ENCODE measurements around the gene RASAL1.

Gene RASAL1, protein sequence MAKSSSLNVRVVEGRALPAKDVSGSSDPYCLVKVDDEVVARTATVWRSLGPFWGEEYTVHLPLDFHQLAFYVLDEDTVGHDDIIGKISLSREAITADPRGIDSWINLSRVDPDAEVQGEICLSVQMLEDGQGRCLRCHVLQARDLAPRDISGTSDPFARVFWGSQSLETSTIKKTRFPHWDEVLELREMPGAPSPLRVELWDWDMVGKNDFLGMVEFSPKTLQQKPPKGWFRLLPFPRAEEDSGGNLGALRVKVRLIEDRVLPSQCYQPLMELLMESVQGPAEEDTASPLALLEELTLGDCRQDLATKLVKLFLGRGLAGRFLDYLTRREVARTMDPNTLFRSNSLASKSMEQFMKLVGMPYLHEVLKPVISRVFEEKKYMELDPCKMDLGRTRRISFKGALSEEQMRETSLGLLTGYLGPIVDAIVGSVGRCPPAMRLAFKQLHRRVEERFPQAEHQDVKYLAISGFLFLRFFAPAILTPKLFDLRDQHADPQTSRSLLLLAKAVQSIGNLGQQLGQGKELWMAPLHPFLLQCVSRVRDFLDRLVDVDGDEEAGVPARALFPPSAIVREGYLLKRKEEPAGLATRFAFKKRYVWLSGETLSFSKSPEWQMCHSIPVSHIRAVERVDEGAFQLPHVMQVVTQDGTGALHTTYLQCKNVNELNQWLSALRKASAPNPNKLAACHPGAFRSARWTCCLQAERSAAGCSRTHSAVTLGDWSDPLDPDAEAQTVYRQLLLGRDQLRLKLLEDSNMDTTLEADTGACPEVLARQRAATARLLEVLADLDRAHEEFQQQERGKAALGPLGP

DNA sequence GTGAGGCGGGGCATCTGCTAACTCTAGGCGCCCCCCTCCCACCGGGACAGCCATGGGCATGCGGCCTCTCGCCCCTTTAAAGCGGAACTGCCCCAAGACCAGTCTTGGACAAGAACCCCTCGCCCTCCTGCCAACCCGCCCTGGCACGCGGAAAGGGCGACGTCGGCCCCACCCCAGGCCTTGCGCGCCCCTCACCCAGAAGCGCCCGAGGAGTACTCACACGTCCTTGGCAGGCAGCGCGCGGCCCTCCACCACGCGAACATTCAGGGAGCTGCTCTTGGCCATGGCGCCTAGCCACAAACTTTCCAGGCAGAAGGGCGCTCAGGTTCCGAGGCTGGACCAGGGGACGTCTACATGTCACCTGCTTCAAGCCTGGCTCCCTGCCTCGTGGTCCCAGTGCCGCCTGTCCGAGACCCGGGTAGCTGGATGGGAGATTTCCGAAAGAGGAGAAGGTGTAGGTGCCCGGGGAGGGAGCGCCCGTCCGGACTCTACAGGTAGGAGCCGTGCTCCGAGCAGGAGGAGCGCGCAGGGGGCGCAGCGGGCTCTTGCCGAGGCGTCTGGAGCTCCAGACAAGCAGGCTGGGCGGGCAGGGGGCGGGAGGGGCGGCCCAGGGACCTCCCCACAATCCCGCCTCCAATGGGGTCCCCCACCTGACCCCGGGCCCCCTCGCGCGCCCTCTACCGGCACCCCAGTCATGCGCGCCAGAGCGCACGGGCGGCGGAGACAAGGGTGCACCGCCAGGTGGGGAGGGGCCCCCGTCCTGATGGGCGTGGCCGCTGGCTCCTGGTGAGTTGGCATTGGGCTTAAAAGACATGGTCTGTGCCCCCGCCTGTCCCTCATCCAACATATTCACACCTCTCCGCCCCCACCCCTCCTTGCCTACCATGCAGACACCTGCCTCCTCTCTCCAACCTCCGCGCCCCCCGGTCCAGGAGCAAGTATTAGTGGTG, at the start of gene RASAL1:
TSS of gene RASAL1 (minus strand) at position 584 of the 950 bp plus-strand sequence. CDS start at position 285, 299 bp downstream.
- peak; percentile 57 for DNase-seq (ENCODE audit: low read depth, low spot score)

DNA sequence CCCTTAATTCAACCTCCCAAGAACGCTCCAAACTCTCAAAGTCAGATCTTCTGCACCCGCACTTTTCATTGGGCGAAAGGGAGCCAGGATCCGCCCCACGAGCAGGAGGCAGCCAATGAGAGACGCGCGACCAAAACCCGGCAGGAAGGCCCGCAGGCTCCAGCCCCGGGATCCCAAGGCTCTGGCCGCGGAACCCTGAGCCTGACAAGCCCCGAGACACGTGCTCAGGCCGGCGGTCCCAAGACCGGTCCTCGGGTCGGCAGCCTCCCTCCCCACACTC, 49.3 kb upstream of the RASAL1 start:
- DNase-seq (ENCODE audit: low read depth, low spot score) = peak; percentile 68

DNA sequence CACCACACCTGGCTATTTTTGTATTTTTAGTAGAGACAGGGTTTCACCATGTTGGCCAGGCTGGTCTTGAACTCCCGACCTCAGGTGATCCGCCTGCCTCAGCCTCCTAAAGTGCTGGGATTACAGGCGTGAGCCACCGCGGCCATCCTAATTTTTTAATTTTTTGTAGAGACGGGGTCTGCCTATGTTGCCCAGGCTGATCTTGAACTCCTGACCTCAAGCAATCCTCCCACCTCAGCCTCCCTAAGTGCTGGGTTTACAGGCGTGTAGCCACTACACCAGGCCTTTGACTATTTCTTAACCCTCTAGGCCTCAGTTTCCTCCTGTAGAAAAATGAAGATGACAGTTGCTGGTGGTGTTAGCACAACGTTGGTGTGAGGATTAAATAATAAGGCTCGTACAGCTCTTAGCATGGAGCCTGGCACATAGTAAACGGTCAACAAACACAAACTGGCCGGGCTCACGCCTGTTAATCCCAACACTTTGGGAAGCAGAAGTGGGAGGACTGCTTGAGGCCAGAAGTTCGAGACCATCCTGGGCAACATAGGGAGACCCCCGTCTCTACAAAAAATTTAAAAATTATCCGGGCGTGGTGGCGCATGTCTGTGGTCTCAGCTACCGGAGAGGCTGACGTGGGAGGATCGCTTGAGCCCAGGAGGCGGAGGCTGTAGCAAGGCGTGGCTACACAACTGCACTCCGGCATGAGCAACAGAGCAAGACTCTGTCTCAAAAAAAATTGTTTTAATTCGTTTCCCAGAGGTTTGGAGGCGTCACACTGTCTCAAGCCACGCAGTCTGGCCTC, 48.7 kb upstream of the RASAL1 start:
- DNase-seq (ENCODE audit: low read depth, low spot score) = no peak

DNA sequence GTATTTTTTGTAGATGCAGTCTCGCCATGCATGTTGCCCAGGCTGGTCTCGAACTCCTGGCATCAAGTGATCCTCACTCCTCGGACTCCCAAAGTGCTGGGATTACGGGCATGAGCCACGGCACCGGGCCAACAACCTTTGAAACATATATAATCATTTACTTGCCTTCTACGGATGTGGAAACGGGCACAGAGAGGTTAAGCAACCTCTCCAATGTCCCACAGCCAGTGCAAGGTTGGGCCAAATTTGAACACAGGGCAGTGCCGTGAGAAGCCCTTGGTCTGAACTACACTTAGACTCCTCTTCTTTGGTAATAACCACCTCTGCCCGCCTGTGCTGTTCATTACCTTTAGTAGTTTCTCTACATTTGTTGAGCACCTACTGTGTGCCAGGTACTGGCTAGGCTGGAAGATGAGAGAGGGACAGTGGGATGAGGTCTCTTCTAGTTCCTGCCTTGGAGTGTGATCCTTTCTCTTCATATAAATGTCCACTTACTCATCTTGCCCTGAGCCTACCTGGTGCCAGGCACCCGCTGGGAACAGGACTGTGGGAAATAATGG, 47.5 kb upstream of the RASAL1 start:
- no peak for DNase-seq (ENCODE audit: low read depth, low spot score)

DNA sequence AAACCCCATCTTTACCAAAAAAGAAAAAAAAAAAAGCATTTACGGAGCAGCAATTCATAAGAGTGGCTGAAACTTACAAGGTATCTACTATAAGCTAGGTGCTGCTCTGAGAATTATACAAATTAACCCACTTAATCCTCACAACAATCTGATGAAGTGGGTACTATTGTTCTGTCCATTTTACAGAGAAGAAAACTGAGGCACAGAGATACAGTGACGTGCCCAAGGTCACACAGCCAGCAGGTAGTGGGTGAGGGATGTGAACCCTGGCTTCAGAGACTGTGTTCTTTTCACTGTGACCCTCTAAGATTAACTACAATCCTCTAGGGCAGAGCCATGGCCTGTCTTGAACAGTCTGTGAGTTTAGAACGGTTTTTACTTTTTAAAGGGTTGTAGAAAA, 46.4 kb upstream of the RASAL1 start:
- no peak for DNase-seq (ENCODE audit: low read depth, low spot score)

DNA sequence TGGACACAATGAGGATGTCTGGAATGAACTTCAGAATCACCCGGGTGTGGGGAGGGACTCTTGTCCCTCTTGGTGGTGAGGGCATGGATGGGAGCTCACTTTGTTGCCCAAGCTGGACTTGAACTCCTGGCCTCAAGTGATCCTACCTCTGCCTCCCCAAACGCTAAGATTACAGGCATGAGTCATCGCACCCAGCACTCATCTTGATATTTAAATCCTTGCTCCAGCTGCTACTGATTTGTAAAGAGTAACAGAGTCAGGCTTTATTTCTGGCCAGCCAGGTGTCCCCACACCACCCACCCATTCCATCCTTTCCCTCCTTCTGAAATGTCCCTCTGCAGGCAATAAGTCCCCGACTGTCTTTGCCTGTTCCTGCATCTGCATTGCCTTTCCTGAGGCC, 44.8 kb upstream of the RASAL1 start:
- no peak for DNase-seq (ENCODE audit: low read depth, low spot score)

DNA sequence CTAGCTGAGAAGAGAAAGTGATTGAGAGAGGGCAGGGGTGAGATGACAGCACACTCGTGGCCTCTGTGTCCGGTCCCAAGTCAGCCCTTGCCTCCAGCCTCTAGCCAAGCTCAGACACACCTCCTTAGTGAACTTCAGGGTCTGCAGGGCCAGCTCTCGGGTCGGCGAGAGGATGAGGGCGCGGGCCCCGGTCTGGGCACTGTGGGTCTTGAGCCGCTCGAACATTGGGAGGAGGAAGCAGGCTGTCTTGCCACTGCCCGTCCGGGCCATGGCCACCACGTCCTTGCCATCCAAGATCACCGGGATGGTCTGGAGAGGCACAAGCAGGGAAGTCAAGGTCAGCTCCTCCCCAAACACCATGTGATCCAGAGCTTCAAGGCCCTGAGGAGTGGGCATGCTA, 43.5 kb upstream of the RASAL1 start:
- DNase-seq (ENCODE audit: low read depth, low spot score) = no peak

DNA sequence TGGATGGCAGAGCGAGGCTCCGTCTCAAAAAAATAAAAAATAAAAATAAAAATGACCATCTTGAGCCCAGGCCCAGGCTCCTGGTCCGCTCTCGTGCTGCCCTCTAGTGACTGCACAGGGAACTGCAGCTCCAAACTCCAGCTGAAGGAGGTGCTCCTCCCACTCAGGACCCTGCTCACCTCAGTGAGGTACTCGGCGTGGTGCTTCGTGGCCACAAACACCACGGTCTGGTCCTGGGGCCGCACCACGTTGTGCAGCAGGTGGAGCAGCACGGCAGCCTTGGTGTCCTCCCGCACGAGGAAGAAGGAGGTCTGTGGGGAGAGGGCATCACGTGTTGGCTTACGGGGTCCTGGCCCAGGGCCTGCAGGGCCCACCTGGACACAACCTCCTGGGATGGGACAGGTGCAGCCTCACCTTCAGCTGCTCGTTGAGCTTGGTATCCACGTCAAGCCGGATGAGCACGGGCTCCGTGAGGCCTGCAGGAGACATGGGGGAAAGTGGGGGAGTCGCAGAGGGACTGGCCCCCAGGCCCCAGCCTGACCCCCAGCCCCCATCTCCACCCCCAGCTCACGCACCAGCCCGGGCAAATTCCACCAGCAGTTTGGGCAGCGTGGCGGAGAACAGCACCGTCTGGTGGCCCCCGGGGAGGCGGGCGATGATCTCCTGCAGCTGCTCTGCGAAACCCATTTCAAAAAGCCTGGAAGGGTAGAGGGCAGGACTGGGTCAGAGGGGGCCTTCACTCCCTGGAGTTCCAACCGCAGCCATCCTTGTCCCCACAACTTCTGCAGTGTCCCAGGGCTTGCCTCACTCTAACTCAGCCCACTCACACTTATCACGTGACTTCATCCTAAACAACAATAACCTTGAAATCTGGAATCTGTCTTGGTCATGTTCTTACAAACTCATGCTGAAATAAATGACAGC, 39.2 kb upstream of the RASAL1 start:
- DNase-seq (ENCODE audit: low read depth, low spot score) = peak; percentile 56

DNA sequence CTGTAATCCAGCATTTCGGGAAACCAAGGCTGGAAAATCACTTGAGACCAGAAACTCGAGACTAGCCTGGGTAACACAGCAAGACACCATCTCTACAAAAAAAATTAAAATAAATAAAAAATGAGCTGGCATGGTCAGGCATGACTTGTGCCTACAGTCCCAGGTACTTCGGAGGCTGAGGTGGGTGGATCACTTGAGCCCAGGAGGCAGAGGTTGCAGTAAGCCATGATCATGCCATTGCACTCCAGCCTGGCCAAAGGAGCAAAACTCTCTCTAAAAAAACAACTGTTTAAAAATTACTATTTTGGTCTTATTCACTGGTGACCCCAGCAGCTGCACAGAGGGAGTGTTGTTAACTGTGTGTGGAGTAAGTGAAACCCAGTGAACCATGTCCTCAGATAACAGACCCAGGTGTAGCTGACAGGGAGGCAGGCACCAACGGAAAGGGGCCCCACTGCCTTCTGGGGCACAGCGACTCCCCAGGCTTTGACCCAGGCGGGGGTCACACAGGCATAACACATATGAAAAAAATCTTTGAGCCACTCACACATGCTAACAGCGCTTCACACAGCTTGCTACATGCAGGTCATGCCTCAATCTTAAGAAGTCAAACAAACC, 37.6 kb upstream of the RASAL1 start:
- no peak for DNase-seq (ENCODE audit: low read depth, low spot score)

DNA sequence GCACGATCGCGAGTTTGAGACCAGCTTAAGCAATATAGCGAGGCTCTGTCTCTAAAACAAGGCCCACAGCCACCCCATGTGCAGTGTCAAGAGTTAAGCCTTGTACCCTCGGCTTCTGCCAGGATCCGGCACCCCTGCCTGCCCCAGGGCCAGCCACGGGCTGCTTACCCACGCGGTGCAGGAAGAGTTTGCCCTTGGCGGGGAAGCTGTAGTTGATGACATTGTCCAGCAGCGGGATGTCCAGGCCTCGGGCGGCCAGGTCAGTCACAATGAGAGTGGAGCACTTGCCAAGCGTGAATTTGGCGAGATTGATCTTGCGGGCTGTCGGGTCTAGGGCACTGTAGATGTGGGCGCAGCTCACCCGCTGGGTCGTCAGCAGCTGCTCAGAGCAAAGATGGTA, 36.6 kb upstream of the RASAL1 start:
- DNase-seq (ENCODE audit: low read depth, low spot score) = no peak

DNA sequence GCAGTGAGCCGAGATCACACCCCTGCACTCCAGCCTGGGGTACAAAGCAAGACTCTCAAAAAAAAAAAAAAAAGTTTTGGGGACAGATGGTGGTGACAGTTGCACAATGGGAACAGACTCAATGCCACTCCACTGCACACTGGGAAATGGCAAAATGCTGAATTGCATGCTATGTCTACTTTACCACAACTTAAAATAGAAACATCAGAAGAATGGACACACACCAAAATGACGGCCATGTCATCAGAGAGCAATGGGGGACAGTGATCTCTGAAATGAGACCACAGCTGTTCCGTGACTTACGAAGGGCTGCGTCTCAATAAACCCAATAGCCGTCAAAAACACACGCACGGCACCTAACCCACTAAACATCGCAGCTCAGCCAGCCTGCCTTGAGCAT, 36.0 kb upstream of the RASAL1 start:
- no peak for DNase-seq (ENCODE audit: low read depth, low spot score)

DNA sequence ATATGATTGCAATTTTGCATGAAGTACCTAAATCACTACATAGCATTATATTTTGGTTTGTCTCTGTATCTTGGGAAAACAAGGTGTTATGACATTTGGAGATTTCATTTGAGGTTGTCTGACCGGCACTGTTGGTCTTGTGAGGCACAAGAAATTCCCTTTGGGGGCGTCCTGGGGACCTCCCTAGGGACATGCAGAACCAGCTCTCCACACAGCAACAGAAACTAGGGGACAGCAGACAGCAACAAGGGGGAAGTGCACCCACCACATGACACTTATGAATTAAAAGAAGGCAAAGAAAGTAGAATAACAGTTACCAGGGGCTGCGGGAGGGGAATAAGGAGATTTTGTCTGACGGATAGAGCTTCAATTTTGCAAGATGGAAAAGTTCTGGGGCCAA, 35.4 kb upstream of the RASAL1 start:
- DNase-seq (ENCODE audit: low read depth, low spot score) = no peak

DNA sequence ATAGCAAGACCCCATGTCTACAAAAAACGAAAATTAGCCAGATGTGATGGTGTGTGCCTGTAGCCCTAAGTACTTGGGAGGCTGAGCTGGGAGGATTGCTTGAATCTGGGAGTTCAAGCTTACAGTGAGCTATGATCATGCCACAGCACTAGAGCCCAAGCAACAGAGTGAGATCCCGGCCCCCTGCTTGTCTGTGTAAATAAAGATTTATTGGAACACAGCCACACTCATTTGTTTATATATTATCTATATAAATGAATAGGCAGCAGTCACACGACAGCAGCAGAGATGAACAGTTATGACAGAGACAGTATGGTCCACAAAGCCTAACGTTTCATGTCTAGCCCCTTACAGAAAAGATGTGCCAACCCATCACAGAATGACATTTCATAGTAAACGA, 34.9 kb upstream of the RASAL1 start:
- no peak for DNase-seq (ENCODE audit: low read depth, low spot score)

DNA sequence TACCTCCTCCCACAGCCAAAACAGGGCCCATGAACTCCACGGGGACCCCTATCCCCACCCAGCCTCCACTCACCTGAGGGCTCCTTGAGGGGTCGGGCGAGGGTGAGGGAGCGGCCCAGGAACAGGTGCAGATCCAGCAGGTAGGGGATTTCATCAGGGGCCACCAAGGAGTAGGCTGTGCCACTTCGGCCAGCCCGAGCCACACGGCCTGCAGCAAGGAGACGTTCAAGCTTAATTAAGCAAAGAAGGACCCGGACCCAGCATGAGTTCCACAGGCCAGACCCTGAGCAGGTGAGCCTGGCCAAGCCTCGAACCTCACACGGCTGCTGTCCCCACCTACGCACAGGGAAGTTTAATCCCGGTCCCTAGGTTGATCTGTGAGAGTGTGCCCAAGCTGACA, 34.1 kb upstream of the RASAL1 start:
- no peak for DNase-seq (ENCODE audit: low read depth, low spot score)

DNA sequence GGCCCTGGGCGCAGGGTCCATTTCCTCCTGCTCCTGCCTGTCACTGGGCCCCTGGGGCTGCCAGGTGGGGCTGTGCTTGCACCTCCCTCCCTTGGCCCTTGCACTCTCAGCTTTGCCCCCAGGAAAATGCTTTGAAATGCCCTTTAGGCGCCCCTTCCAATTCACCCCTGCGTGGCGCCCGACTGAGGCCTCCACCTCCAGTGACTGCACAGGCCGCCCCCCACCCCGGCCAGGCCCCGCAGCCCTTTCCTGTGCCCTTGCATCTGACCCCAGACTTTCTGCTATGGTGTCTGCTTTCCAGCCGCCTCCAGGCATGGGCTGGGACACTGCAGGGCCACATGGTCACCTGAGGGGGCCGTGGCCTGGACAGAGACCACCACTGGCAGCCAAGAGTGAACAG, 32.3 kb upstream of the RASAL1 start:
- no peak for DNase-seq (ENCODE audit: low read depth, low spot score)

DNA sequence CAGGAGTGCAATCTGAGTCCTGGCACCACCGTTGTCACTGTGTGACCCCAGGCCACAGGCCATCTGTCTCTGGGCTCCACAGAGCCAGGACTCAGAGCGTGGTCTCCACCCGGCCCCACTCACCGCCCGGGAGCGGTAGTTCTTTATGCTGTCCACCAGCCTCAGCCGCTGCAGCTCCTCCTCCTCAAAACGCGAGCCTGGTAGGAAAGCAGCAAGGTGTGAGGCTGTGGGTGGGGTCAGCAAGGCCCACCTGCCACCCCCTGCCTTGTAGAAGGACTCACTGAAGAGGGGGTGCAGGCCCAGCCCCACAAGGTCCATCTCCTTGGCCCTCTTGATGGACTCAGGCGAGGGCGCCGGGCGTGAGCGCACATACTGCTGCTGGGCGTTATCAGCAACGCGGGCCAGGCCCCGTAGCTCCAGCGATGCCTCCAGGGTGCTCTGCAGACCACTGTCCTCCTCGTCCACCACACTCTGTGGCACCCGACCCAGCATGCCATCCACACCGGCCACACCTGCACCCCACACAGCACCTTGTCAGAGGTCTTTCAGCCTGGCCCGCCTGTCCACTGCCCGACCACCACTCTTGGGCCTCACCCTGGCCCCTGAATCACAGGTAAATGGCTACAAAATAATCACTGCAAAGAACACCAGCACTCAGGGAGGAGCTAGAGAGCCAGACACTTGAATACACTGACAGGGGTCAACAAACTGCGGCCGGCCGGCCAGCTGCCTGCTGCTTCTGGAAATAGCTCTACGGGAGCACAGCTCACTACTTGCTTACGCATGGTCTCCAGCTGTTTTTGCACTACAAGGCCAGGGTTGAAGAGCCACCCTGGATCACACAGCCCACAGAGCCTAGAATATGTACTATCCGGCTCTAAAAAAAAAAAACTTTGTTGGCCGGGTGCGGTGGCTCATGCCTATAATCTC, 30.2 kb upstream of the RASAL1 start:
- DNase-seq (ENCODE audit: low read depth, low spot score) = no peak

DNA sequence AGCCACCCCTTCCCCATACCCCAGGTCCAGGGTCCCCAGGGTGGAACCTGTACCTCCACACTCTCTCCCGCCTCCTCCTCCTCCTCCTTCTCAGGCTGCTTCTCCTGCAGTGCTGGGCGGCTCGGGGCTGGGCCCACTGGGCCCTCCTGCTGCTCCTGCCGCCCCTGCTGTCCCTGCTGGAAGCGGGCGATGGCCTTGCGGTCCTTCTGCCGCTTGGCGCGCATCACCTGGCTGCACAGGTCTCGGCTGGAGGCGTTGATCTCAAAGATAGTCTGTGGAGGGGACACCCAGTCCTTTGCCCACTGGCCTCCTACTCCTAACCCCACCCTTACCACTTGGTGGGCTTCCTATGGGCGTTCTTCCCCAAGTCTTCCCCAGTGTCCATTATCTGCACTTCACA, 28.5 kb upstream of the RASAL1 start:
- no peak for DNase-seq (ENCODE audit: low read depth, low spot score)

DNA sequence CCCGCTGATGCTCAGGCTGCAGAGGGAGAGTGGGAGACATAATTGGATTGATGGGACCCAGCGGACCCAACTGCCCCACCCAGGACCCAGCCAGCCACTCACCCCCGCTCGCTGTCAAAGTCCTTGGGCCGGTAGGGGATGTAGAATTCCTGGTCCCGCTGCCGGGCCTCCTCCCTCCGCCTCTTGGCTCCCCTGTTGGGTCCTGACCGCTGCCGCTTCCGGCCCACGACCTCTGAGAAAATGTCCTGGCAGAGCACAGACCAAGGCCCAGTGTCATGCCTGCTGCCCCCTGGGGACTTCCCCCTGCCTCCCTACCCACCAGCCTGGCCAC, 27.4 kb upstream of the RASAL1 start:
- no peak for DNase-seq (ENCODE audit: low read depth, low spot score)
